Bronchial epithelial cell (primary cell): ENCODE results near the gene RSPH1. TPM values are rescaled to one million over a fixed set of nuclear protein-coding genes. Genes with fewer than 3 reads are reported as not detected.
A peak's percentile ranks its signal among the peaks of the same experiment; 100 is the strongest.

Experiments
- DNase-seq: peaks from one replicate; pipeline ENCODE4 v3.0.0-alpha.2; 2010; ENCODE audit warnings: low read depth
- FAIRE-seq: peaks from 2 replicates; lab custom pipeline; 2011; peaks lifted over from hg19 to GRCh38; lab: Jason Lieb, UNC
- H3K27me3 ChIP-seq: 2 replicates; pipeline ENCODE4 v1.5.1; 2011; ENCODE audit warnings: low read length; ENCODE audit not compliant: control insufficient read depth, insufficient read depth
- H3K36me3 ChIP-seq: 2 replicates; pipeline ENCODE4 v1.5.1; 2011; ENCODE audit warnings: low read length; ENCODE audit not compliant: control insufficient read depth, insufficient read depth
- H3K4me3 ChIP-seq: 2 replicates; pipeline ENCODE4 v1.5.1; 2011; ENCODE audit warnings: mild to moderate bottlenecking, low read depth, low read length, control low read depth
- CTCF ChIP-seq: IDR thresholded peaks from 2 replicates; pipeline ENCODE4 v1.5.1; 2011; ENCODE audit warnings: mild to moderate bottlenecking, moderate library complexity, low read length, control low read depth, inconsistent platforms; ENCODE audit not compliant: insufficient read depth, severe bottlenecking
- total RNA-seq: library from RNA; depleted of rRNA; stranded (reverse); fragments of >200 nt; gene quantifications from 2 replicates; pipeline ENCODE4 v1.2.1, GENCODE V29; 2014

The RSPH1 gene
- total RNA-seq, 1 donor from 2014 or later: under 0.01 TPM

- DNase-seq (peak; percentile 58), FAIRE-seq (no peak)
- Histone ChIP-seq H3K4me3 (no peak overlapping the region), H3K36me3 (no peaks in the 10 kb centered on the region), H3K27me3 (no peaks in the 10 kb centered on the region)
- TF ChIP-seq CTCF: no peak
Measured at GRCh38 chr21:42515708-42516502, 19.9 kb upstream of the RSPH1 start.

GRCh38 chr21:42514883-42515228 lies 18.8 kb upstream of the RSPH1 start:
- DNase-seq (peak; percentile 63), FAIRE-seq (no peak)
- Histone ChIP-seq H3K27me3 (no peaks in the 10 kb centered on the region), H3K36me3 (no peaks in the 10 kb centered on the region), H3K4me3 (peak overlapping the region; percentile 69)
- TF ChIP-seq CTCF: no peak

- H3K4me3 ChIP-seq: peak overlapping the region; percentile 69
- H3K36me3 ChIP-seq: no peaks in the 10 kb centered on the region
- H3K27me3 ChIP-seq: no peaks in the 10 kb centered on the region
- FAIRE-seq (no peak), DNase-seq (no peak)
- peak; percentile 1 for TF ChIP-seq CTCF
Measured at GRCh38 chr21:42513985-42514882, 18.2 kb upstream of the RSPH1 start.

GRCh38 chr21:42513151-42513984 lies 17.3 kb upstream of the RSPH1 start, which contains the start of gene SLC37A1:
SLC37A1 (plus strand) TSS chr21:42513852; CDS start chr21:42518455, 4,603 bp downstream.
- Histone ChIP-seq H3K4me3 (peak within 1 kb of the TSS; percentile 69), H3K36me3 (no peaks in the 10 kb centered on the region), H3K27me3 (no peaks in the 10 kb centered on the region)
- FAIRE-seq: no peak
- DNase-seq: no peak
- no peak for TF ChIP-seq CTCF

GRCh38 chr21:42512346-42513034 lies 16.5 kb upstream of the RSPH1 start:
- H3K4me3 ChIP-seq: no peak overlapping the region
- FAIRE-seq (no peak), DNase-seq (no peak)
- no peak for TF ChIP-seq CTCF
- H3K27me3 ChIP-seq: no peaks in the 10 kb centered on the region
- no peaks in the 10 kb centered on the region for H3K36me3 ChIP-seq
